ENCODE results near the gene PCED1A. TPM values are rescaled to one million over a fixed set of nuclear protein-coding genes. Genes with fewer than 3 reads are reported as not detected.

Gene PCED1A
- total and polyA plus RNA-seq, 2 of the 13 experiments (the other 11 are each of a cell fraction or from before 2014, with no cell fraction given): 40.1 to 84.2 TPM

DNA sequence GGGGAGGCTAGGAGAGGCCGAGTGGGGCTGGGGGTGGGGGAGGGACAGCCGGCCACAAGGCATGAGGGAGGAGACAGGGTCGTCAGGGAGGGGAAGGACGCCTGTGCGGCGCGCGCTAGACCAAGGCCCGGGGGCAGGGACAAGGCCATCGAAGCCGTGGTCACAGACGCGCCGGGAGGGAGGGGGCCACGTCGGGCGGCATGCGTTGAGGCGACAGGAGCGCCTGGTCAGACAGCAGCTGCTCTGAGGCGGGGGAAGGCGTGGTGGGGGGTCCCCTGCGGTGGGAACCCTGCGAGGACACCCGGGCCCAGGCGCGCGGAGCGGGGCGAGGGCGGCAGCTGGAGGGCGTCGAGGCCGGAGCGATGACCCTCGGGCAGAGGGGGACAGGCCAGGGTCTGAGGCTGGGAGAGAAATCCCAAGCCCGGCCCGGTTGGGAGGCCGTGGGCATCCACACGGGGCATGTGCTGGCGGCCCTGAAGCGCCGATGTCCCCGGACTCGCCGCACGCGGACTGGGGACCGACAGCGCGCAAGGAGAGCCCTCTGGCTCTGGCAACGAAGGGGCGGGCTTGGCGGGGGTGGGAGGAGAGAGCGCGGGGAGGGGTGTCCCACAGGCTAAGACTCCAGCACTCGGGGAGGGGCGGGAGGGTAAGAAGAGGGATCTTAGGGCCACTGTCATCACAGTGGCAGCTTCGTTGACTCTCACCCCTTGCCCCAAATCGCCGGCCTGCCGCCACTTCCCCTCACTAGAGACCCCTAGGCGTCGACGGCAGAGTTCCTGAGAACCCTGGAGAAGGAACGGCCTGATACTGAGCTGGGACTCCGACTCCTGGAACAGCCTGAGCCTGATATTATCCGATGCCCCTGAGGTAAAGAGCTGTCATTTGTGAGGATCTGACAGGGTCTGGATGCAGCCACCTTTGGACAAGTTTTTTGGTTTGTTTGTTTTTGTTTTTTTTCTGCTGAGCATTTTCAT is 19.3 kb downstream of the PCED1A start:
- H3K27me3 ChIP-seq (ENCODE audit: control insufficient read depth in 1 of 2, insufficient read depth in 2 of 2, low read length in 2 of 2): peaks cover 7 to 57% of the 10 kb centered on the region in 2 experiments; a peak in 4 of 5 replicates
- intact Hi-C loops (cut with micrococcal nuclease; ENCODE audit: unreplicated experiment): no loop called here
- TF ChIP-seq THAP8 (CRISPR knock-in tag; IDR thresholded peaks at IDR 0.05; ENCODE audit: borderline replicate concordance) (no peak), ZKSCAN1 (IDR thresholded peaks at IDR 0.05; ENCODE audit: low read length) (no peak), ZNF777 (CRISPR knock-in tag; IDR thresholded peaks at IDR 0.05) (peak; percentile 35; the same call in 1 of the 2 replicates), ZNF687 (CRISPR knock-in tag; IDR thresholded peaks at IDR 0.05) (peak; percentile 24; the same call in 1 of the 2 replicates), BRD4 (CRISPR knock-in tag; IDR thresholded peaks at IDR 0.05) (no peak)
- TF ChIP-seq, protein P1, sequence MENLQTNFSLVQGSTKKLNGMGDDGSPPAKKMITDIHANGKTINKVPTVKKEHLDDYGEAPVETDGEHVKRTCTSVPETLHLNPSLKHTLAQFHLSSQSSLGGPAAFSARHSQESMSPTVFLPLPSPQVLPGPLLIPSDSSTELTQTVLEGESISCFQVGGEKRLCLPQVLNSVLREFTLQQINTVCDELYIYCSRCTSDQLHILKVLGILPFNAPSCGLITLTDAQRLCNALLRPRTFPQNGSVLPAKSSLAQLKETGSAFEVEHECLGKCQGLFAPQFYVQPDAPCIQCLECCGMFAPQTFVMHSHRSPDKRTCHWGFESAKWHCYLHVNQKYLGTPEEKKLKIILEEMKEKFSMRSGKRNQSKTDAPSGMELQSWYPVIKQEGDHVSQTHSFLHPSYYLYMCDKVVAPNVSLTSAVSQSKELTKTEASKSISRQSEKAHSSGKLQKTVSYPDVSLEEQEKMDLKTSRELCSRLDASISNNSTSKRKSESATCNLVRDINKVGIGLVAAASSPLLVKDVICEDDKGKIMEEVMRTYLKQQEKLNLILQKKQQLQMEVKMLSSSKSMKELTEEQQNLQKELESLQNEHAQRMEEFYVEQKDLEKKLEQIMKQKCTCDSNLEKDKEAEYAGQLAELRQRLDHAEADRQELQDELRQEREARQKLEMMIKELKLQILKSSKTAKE (CRISPR knock-in tag; IDR thresholded peaks at IDR 0.05; ENCODE audit: borderline replicate concordance): 0 out of 2 replicates have a peak, but pooled peaks have one; percentile 23
- TF ChIP-seq, protein P2, sequence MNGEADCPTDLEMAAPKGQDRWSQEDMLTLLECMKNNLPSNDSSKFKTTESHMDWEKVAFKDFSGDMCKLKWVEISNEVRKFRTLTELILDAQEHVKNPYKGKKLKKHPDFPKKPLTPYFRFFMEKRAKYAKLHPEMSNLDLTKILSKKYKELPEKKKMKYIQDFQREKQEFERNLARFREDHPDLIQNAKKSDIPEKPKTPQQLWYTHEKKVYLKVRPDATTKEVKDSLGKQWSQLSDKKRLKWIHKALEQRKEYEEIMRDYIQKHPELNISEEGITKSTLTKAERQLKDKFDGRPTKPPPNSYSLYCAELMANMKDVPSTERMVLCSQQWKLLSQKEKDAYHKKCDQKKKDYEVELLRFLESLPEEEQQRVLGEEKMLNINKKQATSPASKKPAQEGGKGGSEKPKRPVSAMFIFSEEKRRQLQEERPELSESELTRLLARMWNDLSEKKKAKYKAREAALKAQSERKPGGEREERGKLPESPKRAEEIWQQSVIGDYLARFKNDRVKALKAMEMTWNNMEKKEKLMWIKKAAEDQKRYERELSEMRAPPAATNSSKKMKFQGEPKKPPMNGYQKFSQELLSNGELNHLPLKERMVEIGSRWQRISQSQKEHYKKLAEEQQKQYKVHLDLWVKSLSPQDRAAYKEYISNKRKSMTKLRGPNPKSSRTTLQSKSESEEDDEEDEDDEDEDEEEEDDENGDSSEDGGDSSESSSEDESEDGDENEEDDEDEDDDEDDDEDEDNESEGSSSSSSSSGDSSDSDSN (CRISPR knock-in tag; IDR thresholded peaks at IDR 0.05): peak; percentile 2; the same call in 1 of the 2 replicates
- no peak for FAIRE-seq
- H3K4me2 ChIP-seq (ENCODE audit: low read depth, low read length): peak overlapping the region; percentile 41; the same call in 1 of the 2 replicates
- H3K9me3 ChIP-seq (ENCODE audit: low read length): no peaks in the 10 kb centered on the region
- no TSS peak for BruUV-seq (replicated peaks)
- POLR2A ChIA-PET: no interaction called here
- no peaks in the 10 kb centered on the region for H4K20me1 ChIP-seq (ENCODE audit: insufficient read depth, low read length)
- no peak overlapping the region for H3K9ac ChIP-seq (ENCODE audit: insufficient read depth, low read depth, low read length)
- no peaks in the 10 kb centered on the region for H3K79me2 ChIP-seq (ENCODE audit: insufficient read depth, low read length)
- CTCF ChIA-PET (ENCODE audit: low intra/inter-chr PET ratio, low total read pairs): no interaction called here
- H3K27ac ChIP-seq (ENCODE audit: extremely low read length, insufficient read depth, low read length): no peak overlapping the region
- H3K36me3 ChIP-seq (replicated peaks in 1 of 2; ENCODE audit: control insufficient read depth in 1 of 2, insufficient read depth in 2 of 2, low read length in 2 of 2): no peaks in the 10 kb centered on the region
- peaks cover 13% of the 10 kb centered on the region; the same call in 1 of the 2 replicates for H3K4me1 ChIP-seq (ENCODE audit: insufficient read depth, low read length)
- WGBS (ENCODE audit: low lambda C conversion rate): 40% methylated on average over 60 of the region's 68 CpGs
- ATAC-seq: peak; percentile 36
- in situ Hi-C loops (cut with HindIII; ENCODE audit: extremely low pct_ligation_motif_present, low pct_unique_long_range_greater_than_20kb): no loop called here
- H3K4me3 ChIP-seq (replicated peaks in 1 of 3; ENCODE audit: insufficient read depth in 1 of 3, low read depth in 2 of 3, low read length in 3 of 3): peak overlapping the region in 1 of 3 experiments; percentile 30; a peak in 1 of 6 replicates
- no peak for DNase-seq (ENCODE audit: low spot score)
- no peak overlapping the region for H2AFZ ChIP-seq (ENCODE audit: low read length)

Measured in HepG2 (cell line).